A549 (cell line): ENCODE results near the gene SCYGR5. TPM values are rescaled to one million over a fixed set of nuclear protein-coding genes. Genes with fewer than 3 reads are reported as not detected.

Experiments
- ATAC-seq, 2 experiments: fragments of 200-7000 bp in 1 of 2; fragments of >200 bp in 1 of 2; cut with Nextera tagmentation in 1 of 2; cut with Tn5 transposase in 1 of 2; 3 replicates each; pipeline versions ENCODE4 v1.8.0 to v1.9.1; 2018 to 2020; ENCODE audit warnings: mild to moderate bottlenecking in 1 of 2, moderate library complexity in 1 of 2
- CTCF ChIA-PET: fragments of 300-600 bp; sonication (Branson Sonifier 250); formaldehyde crosslinking; extraction: SDS; loops from one replicate; lab custom pipeline; 2021; ENCODE audit warnings: antibody characterized with exemption, inconsistent platforms; lab: Yijun Ruan, JAX
- POLR2A ChIA-PET: fragments of 350-600 bp; formaldehyde crosslinking; extraction: SDS; loops from one replicate; lab custom pipeline; 2021; ENCODE audit warnings: antibody characterized with exemption, inconsistent platforms; lab: Yijun Ruan, JAX
- DNase-seq, 2 experiments: peaks; one replicate each; pipeline versions ENCODE4 v3.0.0 to v3.0.0-alpha.2; 2011 to 2016; ENCODE audit warnings: low read depth in 1 of 2, low spot score in 1 of 2
- FAIRE-seq: peaks from 2 replicates; lab custom pipeline; 2011; peaks lifted over from hg19 to GRCh38; lab: Jason Lieb, UNC
- H3K27ac ChIP-seq, 2 experiments: fragments of >200 bp; sonication (Bioruptor Twin); formaldehyde crosslinking; 3 replicates each; pipeline ENCODE4 v1.5.1; 2016 to 2017
- H3K4me1 ChIP-seq: fragments of >200 bp; sonication (Bioruptor Twin); formaldehyde crosslinking; 3 replicates; pipeline ENCODE4 v1.6.1; 2016
- H3K4me2 ChIP-seq: fragments of >200 bp; sonication (Bioruptor Twin); formaldehyde crosslinking; 3 replicates; pipeline ENCODE4 v1.6.1; 2016
- H3K4me3 ChIP-seq: fragments of >200 bp; sonication (Bioruptor Twin); formaldehyde crosslinking; 3 replicates; pipeline ENCODE4 v1.5.1; 2016
- H3K9me3 ChIP-seq: fragments of >200 bp; sonication (Bioruptor Twin); formaldehyde crosslinking; 3 replicates; pipeline ENCODE4 v1.6.1; 2016
- ATOH8 ChIP-seq: fragments of 250-450 bp; sonication (Bioruptor Pico); IDR thresholded peaks from 2 replicates; pipeline ENCODE4 v1.5.0; 2020; ENCODE audit warnings: low read depth, mild to moderate bottlenecking, moderate library complexity
- BHLHE40 ChIP-seq: IDR thresholded peaks from 2 replicates; pipeline ENCODE4 v1.6.1; 2012; ENCODE audit warnings: low read depth, low read length, inconsistent platforms
- CHD2 ChIP-seq: fragments of 150-350 bp; IDR thresholded peaks from 2 replicates; pipeline ENCODE4 v1.6.1; 2014; ENCODE audit warnings: low read length; ENCODE audit not compliant: partially characterized antibody
- EHF ChIP-seq: fragments of 250-450 bp; sonication (Bioruptor Pico); IDR thresholded peaks from 2 replicates; pipeline ENCODE4 v1.5.0; 2020; ENCODE audit warnings: mild to moderate bottlenecking
- EP300 ChIP-seq, 2 experiments: fragments of >200 bp; sonication (Bioruptor Twin); formaldehyde crosslinking; IDR thresholded peaks; 2 replicates in 1 of 2; 3 replicates in 1 of 2; pipeline ENCODE4 v1.6.1; 2016 to 2017
- ESRRA ChIP-seq: fragments of 150-350 bp; IDR thresholded peaks from 2 replicates; pipeline ENCODE4 v1.6.1; 2014; ENCODE audit warnings: mild to moderate bottlenecking, low read length, borderline replicate concordance
- FOXS1 ChIP-seq: fragments of 250-450 bp; sonication (Bioruptor Pico); IDR thresholded peaks from 2 replicates; pipeline ENCODE4 v1.5.0; 2020; ENCODE audit warnings: mild to moderate bottlenecking, moderate library complexity
- HDAC2 ChIP-seq: fragments of 200-600 bp; sonication (generic); IDR thresholded peaks from 2 replicates; pipeline ENCODE4 v1.6.1; 2016
- HEYL ChIP-seq: fragments of 250-450 bp; sonication (Bioruptor Pico); IDR thresholded peaks from 2 replicates; pipeline ENCODE4 v1.8.0; 2021; ENCODE audit warnings: mild to moderate bottlenecking, moderate library complexity
- HOXB13 ChIP-seq: fragments of 250-450 bp; sonication (Bioruptor Pico); IDR thresholded peaks from 2 replicates; pipeline ENCODE4 v1.5.0; 2020; ENCODE audit warnings: low read depth, mild to moderate bottlenecking, moderate library complexity
- JUN ChIP-seq, 2 experiments: fragments of >200 bp; sonication (Bioruptor Twin); formaldehyde crosslinking; IDR thresholded peaks; 2 replicates in 1 of 2; 3 replicates in 1 of 2; pipeline ENCODE4 v1.6.1; 2016 to 2017
- KDM5A ChIP-seq: fragments of 200-600 bp; sonication (generic); IDR thresholded peaks from 2 replicates; pipeline ENCODE4 v1.6.1; 2016; ENCODE audit warnings: antibody characterized with exemption, mild to moderate bottlenecking
- NFE2L2 ChIP-seq: fragments of 150-350 bp; conservative IDR thresholded peaks from 2 replicates; pipeline ENCODE4 v1.6.1; 2014; ENCODE audit warnings: low read length
- PHF8 ChIP-seq: fragments of 200-600 bp; sonication (generic); IDR thresholded peaks from 2 replicates; pipeline ENCODE4 v1.6.1; 2016; ENCODE audit warnings: low read depth, mild to moderate bottlenecking, antibody characterized with exemption, moderate library complexity, borderline replicate concordance
- RAD21 ChIP-seq, 2 experiments: fragments of >200 bp in 1 of 2; sonication (Bioruptor Twin) in 1 of 2; formaldehyde crosslinking in 1 of 2; IDR thresholded peaks in 1 of 2; conservative IDR thresholded peaks in 1 of 2; 2 replicates in 1 of 2; 3 replicates in 1 of 2; pipeline ENCODE4 v1.6.1; 2012 to 2018; ENCODE audit warnings: inconsistent platforms in 1 of 2
- RNF2 ChIP-seq: fragments of 200-600 bp; sonication (generic); IDR thresholded peaks from 2 replicates; pipeline ENCODE4 v1.6.1; 2016; ENCODE audit warnings: low read depth, mild to moderate bottlenecking, antibody characterized with exemption, moderate library complexity, borderline replicate concordance
- SMC3 ChIP-seq: fragments of >200 bp; sonication (Bioruptor Twin); formaldehyde crosslinking; IDR thresholded peaks from 3 replicates; pipeline ENCODE4 v1.6.1; 2018; ENCODE audit warnings: inconsistent platforms
- SREBF2 ChIP-seq: fragments of 450-650 bp; IDR thresholded peaks from 2 replicates; pipeline ENCODE4 v1.6.1; 2014; ENCODE audit warnings: mild to moderate bottlenecking, moderate library complexity
- ZFP36 ChIP-seq: fragments of 450-650 bp; IDR thresholded peaks from 2 replicates; pipeline ENCODE4 v1.6.1; 2014; ENCODE audit warnings: borderline replicate concordance; ENCODE audit not compliant: partially characterized antibody
- ZSCAN20 ChIP-seq: fragments of 250-450 bp; sonication (Bioruptor Pico); IDR thresholded peaks from 2 replicates; pipeline ENCODE4 v1.8.0; 2022; ENCODE audit warnings: mild to moderate bottlenecking, moderate library complexity
- WGBS: methylation state at CpG from one replicate; pipeline ENCODE4 v1.1.6; 2017; ENCODE audit errors: missing lambda C conversion rate; 5-methylcytosine and 5-hydroxymethylcytosine counted together
- polyA plus RNA-seq, 4 experiments: library from polyadenylated mRNA; depleted of rRNA in 3 of 4; stranded (reverse); fragments of >200 nt; fragmentation: RNase III in 1 of 4; extraction: RNeasy Plus Mini Kit Qiagen cat#74134 plus additional on column Dnase treatment in 1 of 4; gene quantifications; 2 replicates in 3 of 4; 3 replicates in 1 of 4; pipeline ENCODE4 v1.2.3, GENCODE V29; 2011 to 2017
- TF ChIP-seq, protein P1 (sequence below): fragments of 200-600 bp; sonication (generic); IDR thresholded peaks from 2 replicates; pipeline ENCODE4 v1.6.1; 2016; ENCODE audit warnings: antibody characterized with exemption, mild to moderate bottlenecking, moderate library complexity
- TF ChIP-seq, protein P2 (sequence below): IDR thresholded peaks from 2 replicates; pipeline ENCODE4 v1.6.1; 2012
- TF ChIP-seq, protein P3 (sequence below): IDR thresholded peaks from 2 replicates; pipeline ENCODE4 v1.6.1; 2012; ENCODE audit warnings: low read depth, borderline replicate concordance
- TF ChIP-seq, protein P4 (sequence below): fragments of 150-350 bp; IDR thresholded peaks from 2 replicates; pipeline ENCODE4 v1.6.1; 2014; ENCODE audit warnings: low read depth, mild to moderate bottlenecking, low read length

Gene SCYGR5
- polyA plus RNA-seq, 2 of the 4 experiments (the other 2 are of a cell fraction), result not detected

- no peak for DNase-seq
- H3K4me3 ChIP-seq, result no peak overlapping the region
Observed at GRCh38 chr2:227703961-227704360, 37.4 kb downstream of the SCYGR5 start.

GRCh38 chr2:227706859-227707258, 40.3 kb downstream of the SCYGR5 start:
- H3K4me1 ChIP-seq, result peaks cover 19% of the 10 kb centered on the region
- FAIRE-seq, result no peak
- TF ChIP-seq RNF2 (no peak), FOXS1 (CRISPR knock-in tag) (no peak), ZSCAN20 (CRISPR knock-in tag) (no peak)
- H3K4me2 ChIP-seq, result no peak overlapping the region
- no peak for ATAC-seq
- WGBS, result 96% methylated on average over 4 of the region's 4 CpGs
- DNase-seq, result no peak
- H3K4me3 ChIP-seq, result no peak overlapping the region
- CTCF ChIA-PET, result interaction anchor here (0.9 to 1.0 kb wide), 3 partner anchors 48 to 300 kb away, joined by 3 read pairs; no protein-coding TSS in a partner anchor
- H3K9me3 ChIP-seq, result no peaks in the 10 kb centered on the region
- POLR2A ChIA-PET, result no interaction called here
- no peak overlapping the region for H3K27ac ChIP-seq

More at GRCh38 chr2:227703961-227704360, 37.4 kb downstream of the SCYGR5 start:
- POLR2A ChIA-PET, result no interaction called here
- Histone ChIP-seq H3K9me3 (no peaks in the 10 kb centered on the region), H3K4me2 (peak overlapping the region; percentile 60)
- TF ChIP-seq SMC3 (no peak), ZFP36 (no peak), ATOH8 (CRISPR knock-in tag) (no peak), EHF (no peak), ZSCAN20 (CRISPR knock-in tag) (no peak), ESRRA (no peak), SREBF2 (no peak), KDM5A (no peak), PHF8 (no peak), RNF2 (no peak), HEYL (CRISPR knock-in tag) (no peak), BHLHE40 (no peak), EP300 (IDR thresholded peaks at IDR 0.05) (no peak)
- TF ChIP-seq, protein P1, sequence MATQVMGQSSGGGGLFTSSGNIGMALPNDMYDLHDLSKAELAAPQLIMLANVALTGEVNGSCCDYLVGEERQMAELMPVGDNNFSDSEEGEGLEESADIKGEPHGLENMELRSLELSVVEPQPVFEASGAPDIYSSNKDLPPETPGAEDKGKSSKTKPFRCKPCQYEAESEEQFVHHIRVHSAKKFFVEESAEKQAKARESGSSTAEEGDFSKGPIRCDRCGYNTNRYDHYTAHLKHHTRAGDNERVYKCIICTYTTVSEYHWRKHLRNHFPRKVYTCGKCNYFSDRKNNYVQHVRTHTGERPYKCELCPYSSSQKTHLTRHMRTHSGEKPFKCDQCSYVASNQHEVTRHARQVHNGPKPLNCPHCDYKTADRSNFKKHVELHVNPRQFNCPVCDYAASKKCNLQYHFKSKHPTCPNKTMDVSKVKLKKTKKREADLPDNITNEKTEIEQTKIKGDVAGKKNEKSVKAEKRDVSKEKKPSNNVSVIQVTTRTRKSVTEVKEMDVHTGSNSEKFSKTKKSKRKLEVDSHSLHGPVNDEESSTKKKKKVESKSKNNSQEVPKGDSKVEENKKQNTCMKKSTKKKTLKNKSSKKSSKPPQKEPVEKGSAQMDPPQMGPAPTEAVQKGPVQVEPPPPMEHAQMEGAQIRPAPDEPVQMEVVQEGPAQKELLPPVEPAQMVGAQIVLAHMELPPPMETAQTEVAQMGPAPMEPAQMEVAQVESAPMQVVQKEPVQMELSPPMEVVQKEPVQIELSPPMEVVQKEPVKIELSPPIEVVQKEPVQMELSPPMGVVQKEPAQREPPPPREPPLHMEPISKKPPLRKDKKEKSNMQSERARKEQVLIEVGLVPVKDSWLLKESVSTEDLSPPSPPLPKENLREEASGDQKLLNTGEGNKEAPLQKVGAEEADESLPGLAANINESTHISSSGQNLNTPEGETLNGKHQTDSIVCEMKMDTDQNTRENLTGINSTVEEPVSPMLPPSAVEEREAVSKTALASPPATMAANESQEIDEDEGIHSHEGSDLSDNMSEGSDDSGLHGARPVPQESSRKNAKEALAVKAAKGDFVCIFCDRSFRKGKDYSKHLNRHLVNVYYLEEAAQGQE, result no peak
- TF ChIP-seq, protein P2, sequence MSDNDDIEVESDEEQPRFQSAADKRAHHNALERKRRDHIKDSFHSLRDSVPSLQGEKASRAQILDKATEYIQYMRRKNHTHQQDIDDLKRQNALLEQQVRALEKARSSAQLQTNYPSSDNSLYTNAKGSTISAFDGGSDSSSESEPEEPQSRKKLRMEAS, result no peak
- TF ChIP-seq, all 56 proteins: peak for 0
- FAIRE-seq (no peak), ATAC-seq (peak; percentile 61 to 66; a peak in 3 of 6 replicates)
- peak overlapping the region in 1 of 2 experiments; percentile 55; a peak in 3 of 6 replicates for H3K27ac ChIP-seq
- peaks cover 19% of the 10 kb centered on the region for H3K4me1 ChIP-seq
- CTCF ChIA-PET, result interaction anchor here (2.2 kb wide), 1 partner anchor 15 kb away, joined by 5 read pairs; no protein-coding TSS in a partner anchor
- 77% methylated on average over 3 of the region's 3 CpGs for WGBS

- ATAC-seq (no peak), DNase-seq (no peak), FAIRE-seq (no peak)
- TF ChIP-seq HOXB13 (CRISPR knock-in tag) (no peak), JUN (IDR thresholded peaks at IDR 0.05) (no peak), NFE2L2 (no peak), CHD2 (no peak), HDAC2 (no peak), KDM5A (no peak), RAD21 (conservative IDR thresholded peaks at IDR 0.05 in 1 of 2, IDR thresholded peaks at IDR 0.05 in 1 of 2) (no peak), SMC3 (no peak)
- TF ChIP-seq, protein P3, sequence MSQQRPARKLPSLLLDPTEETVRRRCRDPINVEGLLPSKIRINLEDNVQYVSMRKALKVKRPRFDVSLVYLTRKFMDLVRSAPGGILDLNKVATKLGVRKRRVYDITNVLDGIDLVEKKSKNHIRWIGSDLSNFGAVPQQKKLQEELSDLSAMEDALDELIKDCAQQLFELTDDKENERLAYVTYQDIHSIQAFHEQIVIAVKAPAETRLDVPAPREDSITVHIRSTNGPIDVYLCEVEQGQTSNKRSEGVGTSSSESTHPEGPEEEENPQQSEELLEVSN, result no peak
- TF ChIP-seq, protein P4, sequence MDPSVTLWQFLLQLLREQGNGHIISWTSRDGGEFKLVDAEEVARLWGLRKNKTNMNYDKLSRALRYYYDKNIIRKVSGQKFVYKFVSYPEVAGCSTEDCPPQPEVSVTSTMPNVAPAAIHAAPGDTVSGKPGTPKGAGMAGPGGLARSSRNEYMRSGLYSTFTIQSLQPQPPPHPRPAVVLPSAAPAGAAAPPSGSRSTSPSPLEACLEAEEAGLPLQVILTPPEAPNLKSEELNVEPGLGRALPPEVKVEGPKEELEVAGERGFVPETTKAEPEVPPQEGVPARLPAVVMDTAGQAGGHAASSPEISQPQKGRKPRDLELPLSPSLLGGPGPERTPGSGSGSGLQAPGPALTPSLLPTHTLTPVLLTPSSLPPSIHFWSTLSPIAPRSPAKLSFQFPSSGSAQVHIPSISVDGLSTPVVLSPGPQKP, result no peak
- TF ChIP-seq, protein P1, result no peak
- Histone ChIP-seq H3K4me2 (no peak overlapping the region), H3K9me3 (no peaks in the 10 kb centered on the region), H3K4me1 (peaks cover 19% of the 10 kb centered on the region), H3K27ac (no peak overlapping the region), H3K4me3 (no peak overlapping the region)
- ChIA-PET CTCF (interaction anchor here (1.0 kb wide), 1 partner anchor 50 kb away, joined by 3 read pairs; no protein-coding TSS in a partner anchor), POLR2A (no interaction called here)
- WGBS, result 86% methylated on average over 6 of the region's 6 CpGs
Observed at GRCh38 chr2:227707390-227707789, 40.8 kb downstream of the SCYGR5 start.
